Nephron progenitor cell (in vitro differentiated cells): ENCODE measurements around the gene AMFR.
A peak's percentile ranks its signal among the peaks of the same experiment; 100 is the strongest.

Experiments used
- DNase-seq: peaks from one replicate; pipeline ENCODE4 v3.0.0; 2021
- H3K27ac Mint-ChIP-seq: 2 replicates; pipeline ENCODE4 v1.8.0; 2021; ENCODE audit warnings: mild to moderate bottlenecking, moderate library complexity, mixed read lengths
- H3K27me3 Mint-ChIP-seq: 2 replicates; pipeline ENCODE4 v1.8.0; 2021; ENCODE audit warnings: mild to moderate bottlenecking, low read depth, mixed read lengths; ENCODE audit not compliant: poor library complexity
- H3K36me3 Mint-ChIP-seq: 2 replicates; pipeline ENCODE4 v1.8.0; 2021; ENCODE audit warnings: low read depth, mixed read lengths
- H3K4me1 Mint-ChIP-seq: 2 replicates; pipeline ENCODE4 v1.8.0; 2021; ENCODE audit warnings: mixed read lengths
- H3K4me3 Mint-ChIP-seq: 2 replicates; pipeline ENCODE4 v1.8.0; 2021; ENCODE audit warnings: mild to moderate bottlenecking, moderate library complexity, mixed read lengths
- H3K9me3 Mint-ChIP-seq: 2 replicates; pipeline ENCODE4 v1.8.0; 2021; ENCODE audit warnings: mild to moderate bottlenecking, moderate library complexity, mixed read lengths
- CTCF ChIP-seq: fragments of 200-600 bp; sonication (generic); IDR thresholded peaks from 2 replicates; pipeline ENCODE4 v1.5.0; 2021; ENCODE audit warnings: antibody characterized with exemption

AMFR gene

DNA sequence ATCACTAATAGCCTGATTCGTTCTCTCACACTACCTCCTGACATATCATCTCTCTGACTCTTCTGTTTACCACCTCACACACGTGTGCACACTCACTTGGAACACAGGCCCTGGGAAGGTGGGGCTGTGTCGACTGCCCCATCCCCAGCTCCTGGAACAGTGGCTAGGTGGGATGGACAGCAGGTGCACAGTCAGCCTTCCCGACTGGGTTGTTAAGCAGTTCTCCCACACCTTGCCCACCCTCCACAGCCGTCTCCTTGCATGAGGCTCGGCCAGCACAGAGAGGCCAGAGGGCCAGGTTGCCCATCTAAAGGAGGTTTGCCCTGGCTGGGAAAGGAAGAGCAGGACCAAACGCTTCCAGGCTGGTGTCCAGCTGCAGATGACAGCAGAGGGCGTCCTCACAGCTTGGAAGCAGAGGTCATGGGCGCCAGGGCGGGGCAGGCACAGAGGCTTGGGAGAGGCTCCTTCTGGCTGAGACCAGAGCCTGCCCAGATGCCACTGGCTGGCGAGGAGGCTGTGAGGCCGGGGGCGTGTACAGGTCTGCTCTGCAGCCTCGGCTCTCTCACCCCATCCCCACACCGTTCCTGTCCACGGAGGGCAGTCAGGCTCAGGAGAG is 92.8 kb downstream of the AMFR start:
- Mint-ChIP-seq H3K4me1 (peaks cover 49% of the 10 kb centered on the region), H3K4me3 (no peak overlapping the region), H3K9me3 (no peaks in the 10 kb centered on the region), H3K36me3 (no peaks in the 10 kb centered on the region), H3K27me3 (peaks cover 28% of the 10 kb centered on the region), H3K27ac (no peak overlapping the region)
- peak; percentile 79 for DNase-seq
- TF ChIP-seq CTCF, result peak; percentile 46

- H3K9me3 Mint-ChIP-seq, result no peaks in the 10 kb centered on the region
- H3K4me3 Mint-ChIP-seq, result no peak overlapping the region
- H3K27me3 Mint-ChIP-seq, result peaks cover 28% of the 10 kb centered on the region
- peak overlapping the region; percentile 47 for H3K27ac Mint-ChIP-seq
- no peak for DNase-seq
- no peaks in the 10 kb centered on the region for H3K36me3 Mint-ChIP-seq
- H3K4me1 Mint-ChIP-seq, result peaks cover 49% of the 10 kb centered on the region
- TF ChIP-seq CTCF, result no peak
Observed at GRCh38 chr16:56331915-56332314, 93.4 kb downstream of the AMFR start.

DNA sequence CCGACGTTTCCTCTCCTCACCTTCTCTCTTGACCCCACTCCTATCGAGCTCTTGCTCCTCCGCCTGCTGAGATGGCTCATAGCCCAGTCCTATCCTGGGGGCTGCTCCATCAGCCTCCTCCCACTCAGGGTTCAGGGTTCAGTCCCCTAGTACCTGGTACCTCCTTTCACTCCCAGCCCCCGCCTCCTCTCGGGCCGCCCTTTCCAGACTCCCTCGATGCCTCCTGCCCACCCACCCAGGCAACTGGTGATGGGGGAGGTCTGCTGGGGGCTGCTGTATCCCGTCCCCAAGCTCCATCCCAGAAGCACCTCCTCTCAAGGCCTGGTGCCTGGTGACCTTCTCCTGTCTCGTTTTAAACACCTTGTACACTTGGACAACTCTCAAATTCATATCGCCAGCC is 93.9 kb downstream of the AMFR start:
- peaks cover 49% of the 10 kb centered on the region for H3K4me1 Mint-ChIP-seq
- no peaks in the 10 kb centered on the region for H3K9me3 Mint-ChIP-seq
- DNase-seq, result no peak
- H3K36me3 Mint-ChIP-seq, result no peaks in the 10 kb centered on the region
- H3K4me3 Mint-ChIP-seq, result no peak overlapping the region
- H3K27ac Mint-ChIP-seq, result peak overlapping the region; percentile 47
- peaks cover 28% of the 10 kb centered on the region for H3K27me3 Mint-ChIP-seq
- TF ChIP-seq CTCF, result no peak

- TF ChIP-seq CTCF, result no peak
- Mint-ChIP-seq H3K4me1 (peaks cover 49% of the 10 kb centered on the region), H3K36me3 (no peaks in the 10 kb centered on the region), H3K4me3 (no peak overlapping the region), H3K9me3 (no peaks in the 10 kb centered on the region), H3K27me3 (peaks cover 28% of the 10 kb centered on the region), H3K27ac (no peak overlapping the region)
- DNase-seq, result no peak
Observed at GRCh38 chr16:56330476-56330875, 94.9 kb downstream of the AMFR start.

- Mint-ChIP-seq H3K9me3 (no peaks in the 10 kb centered on the region), H3K27me3 (peaks cover 28% of the 10 kb centered on the region), H3K4me1 (peaks cover 44% of the 10 kb centered on the region), H3K4me3 (no peak overlapping the region), H3K27ac (no peak overlapping the region), H3K36me3 (no peaks in the 10 kb centered on the region)
- DNase-seq, result no peak
- no peak for TF ChIP-seq CTCF
Observed at GRCh38 chr16:56329887-56330286, 95.5 kb downstream of the AMFR start.

GRCh38 chr16:56328276-56329022 is 96.9 kb downstream of the AMFR start:
- no peak for DNase-seq
- H3K27me3 Mint-ChIP-seq, result peaks cover 27% of the 10 kb centered on the region
- H3K9me3 Mint-ChIP-seq, result no peaks in the 10 kb centered on the region
- no peaks in the 10 kb centered on the region for H3K36me3 Mint-ChIP-seq
- TF ChIP-seq CTCF, result no peak
- H3K27ac Mint-ChIP-seq, result peak overlapping the region; percentile 50
- peaks cover 32% of the 10 kb centered on the region for H3K4me1 Mint-ChIP-seq
- no peak overlapping the region for H3K4me3 Mint-ChIP-seq
